Lung (tissue), 12 donors: ENCODE measurements around the gene UBE2I. TPM values are rescaled to one million over a fixed set of nuclear protein-coding genes. Genes with fewer than 3 reads are reported as not detected.

Experiments used
- ATAC-seq: fragments of 200-7000 bp; cut with Tn5 transposase; one replicate; pipeline ENCODE4 v1.9.1; 2020; ENCODE audit warnings: moderate number of reproducible peaks; ENCODE audit not compliant: insufficient read depth, low FRiP score
- DNase-seq, 3 donors: peaks; one replicate each; pipeline ENCODE4 v3.0.0-alpha.2; 2013 to 2017
- H3K27ac ChIP-seq, 2 donors: one replicate each; pipeline ENCODE4 v1.5.1; 2013; ENCODE audit warnings: mild to moderate bottlenecking in 2 of 2, moderate library complexity in 2 of 2, control low read depth in 1 of 2, inconsistent platforms in 1 of 2, low read depth in 1 of 2, low read length in 1 of 2
- H3K27me3 ChIP-seq, 3 donors: one replicate each; pipeline ENCODE4 v1.5.1; 2013; ENCODE audit warnings: low read length in 2 of 3; ENCODE audit not compliant: control insufficient read depth in 3 of 3, insufficient read depth in 3 of 3
- H3K36me3 ChIP-seq, 4 donors: one replicate each; pipeline ENCODE4 v1.5.1; 2013; ENCODE audit warnings: low read length in 4 of 4, mild to moderate bottlenecking in 1 of 4, moderate library complexity in 1 of 4; ENCODE audit not compliant: control insufficient read depth in 4 of 4, insufficient read depth in 4 of 4
- H3K4me1 ChIP-seq, 5 donors: one replicate each; pipeline ENCODE4 v1.5.1; 2013; ENCODE audit warnings: low read length in 5 of 5, mild to moderate bottlenecking in 2 of 5, moderate library complexity in 1 of 5; ENCODE audit not compliant: control insufficient read depth in 5 of 5, insufficient read depth in 5 of 5
- H3K4me3 ChIP-seq: one replicate; pipeline ENCODE4 v1.5.1; 2013; ENCODE audit warnings: mild to moderate bottlenecking, control low read depth, moderate library complexity
- H3K9ac ChIP-seq, 2 donors: one replicate each; pipeline ENCODE4 v1.5.1; 2013; ENCODE audit warnings: low read length in 2 of 2, control low read depth in 1 of 2; ENCODE audit not compliant: insufficient read depth in 1 of 2
- H3K9me3 ChIP-seq, 4 donors: one replicate each; pipeline ENCODE4 v1.5.1; 2013; ENCODE audit warnings: low read length in 3 of 4, mild to moderate bottlenecking in 1 of 4, moderate library complexity in 1 of 4; ENCODE audit not compliant: control insufficient read depth in 4 of 4, insufficient read depth in 3 of 4
- WGBS, 2 donors: extraction: QIAGEN DNeasy Blood & Tissue Kit; methylation state at CpG; one replicate each; pipeline ENCODE4 v1.1.7; 2013; 5-methylcytosine and 5-hydroxymethylcytosine counted together
- polyA plus RNA-seq, 2 donors: library from polyadenylated mRNA; stranded (reverse); fragments of 200-250 nt; gene quantifications; one replicate each; pipeline ENCODE4 v1.2.1, GENCODE V29; 2013
- total RNA-seq, 2 donors: library from RNA; depleted of rRNA in 1 of 2; stranded (reverse); fragments of >200 nt in 1 of 2; gene quantifications; one replicate each; pipeline ENCODE4 v1.2.1, GENCODE V29; 2014 to 2021
- TF ChIP-seq, protein P1 (sequence below): IDR thresholded peaks from 2 replicates; pipeline ENCODE4 v1.5.1; 2012; ENCODE audit warnings: mild to moderate bottlenecking; ENCODE audit errors: control extremely low read depth, extremely low read depth
- donor health status: control.
- donor health status: control.
- donor health status: Bipolar disorder and iron deficiency.
- donor health status: healthy.
- donor health status: DM: yes; HTN: yes; CAD: no.

The UBE2I gene
- total and polyA plus RNA-seq, 4 donors = 63.9 to 96.8 (median 81.5) TPM

DNA sequence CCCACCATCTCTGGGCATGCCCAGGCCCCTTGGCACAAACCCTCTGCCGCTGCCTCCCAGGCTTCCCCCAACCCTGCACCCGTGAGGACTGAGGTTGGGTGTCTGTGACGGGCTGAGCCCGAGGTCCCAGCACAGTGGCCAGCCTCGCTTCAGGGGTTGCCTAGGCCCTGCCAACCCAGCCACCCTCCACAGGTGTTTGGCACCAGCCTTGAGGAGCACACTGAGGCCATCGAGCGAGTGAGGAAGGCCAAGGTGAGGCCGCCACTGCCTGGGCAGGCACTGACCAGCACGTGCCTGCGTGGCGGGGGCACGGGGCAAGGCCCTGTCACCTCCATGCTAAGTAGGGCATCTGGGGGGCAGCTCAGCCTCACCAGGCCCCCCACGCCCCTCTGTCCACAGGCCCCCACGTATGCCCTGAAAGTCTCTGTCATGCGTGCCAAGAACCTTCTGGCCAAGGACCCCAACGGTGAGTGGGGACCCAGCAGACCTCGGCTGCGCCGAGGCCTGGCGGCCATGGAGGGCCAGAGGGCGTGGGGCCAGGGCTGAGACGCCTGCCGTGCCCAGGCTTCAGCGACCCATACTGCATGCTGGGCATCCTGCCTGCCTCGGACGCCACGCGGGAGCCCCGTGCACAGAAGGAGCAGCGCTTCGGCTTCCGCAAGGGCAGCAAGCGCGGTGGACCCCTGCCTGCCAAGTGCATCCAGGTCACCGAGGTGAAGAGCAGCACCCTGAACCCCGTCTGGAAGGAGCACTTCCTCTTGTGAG is 31.5 kb downstream of the UBE2I start:
- Histone ChIP-seq H3K27ac (no peak overlapping the region), H3K9me3 (no peaks in the 10 kb centered on the region), H3K4me3 (no peak overlapping the region), H3K9ac (no peak overlapping the region), H3K4me1 (peaks cover 0 to 11% (median 0%) of the 10 kb centered on the region in 5 donors), H3K27me3 (peaks cover 0 to 10% (median 0%) of the 10 kb centered on the region in 3 donors), H3K36me3 (no peaks in the 10 kb centered on the region)
- ATAC-seq = no peak
- TF ChIP-seq, protein P1, sequence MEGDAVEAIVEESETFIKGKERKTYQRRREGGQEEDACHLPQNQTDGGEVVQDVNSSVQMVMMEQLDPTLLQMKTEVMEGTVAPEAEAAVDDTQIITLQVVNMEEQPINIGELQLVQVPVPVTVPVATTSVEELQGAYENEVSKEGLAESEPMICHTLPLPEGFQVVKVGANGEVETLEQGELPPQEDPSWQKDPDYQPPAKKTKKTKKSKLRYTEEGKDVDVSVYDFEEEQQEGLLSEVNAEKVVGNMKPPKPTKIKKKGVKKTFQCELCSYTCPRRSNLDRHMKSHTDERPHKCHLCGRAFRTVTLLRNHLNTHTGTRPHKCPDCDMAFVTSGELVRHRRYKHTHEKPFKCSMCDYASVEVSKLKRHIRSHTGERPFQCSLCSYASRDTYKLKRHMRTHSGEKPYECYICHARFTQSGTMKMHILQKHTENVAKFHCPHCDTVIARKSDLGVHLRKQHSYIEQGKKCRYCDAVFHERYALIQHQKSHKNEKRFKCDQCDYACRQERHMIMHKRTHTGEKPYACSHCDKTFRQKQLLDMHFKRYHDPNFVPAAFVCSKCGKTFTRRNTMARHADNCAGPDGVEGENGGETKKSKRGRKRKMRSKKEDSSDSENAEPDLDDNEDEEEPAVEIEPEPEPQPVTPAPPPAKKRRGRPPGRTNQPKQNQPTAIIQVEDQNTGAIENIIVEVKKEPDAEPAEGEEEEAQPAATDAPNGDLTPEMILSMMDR = no peak
- DNase-seq = no peak
- WGBS, 2 donors = 87 to 89% methylated on average over 36 of the region's 36 CpGs

DNA sequence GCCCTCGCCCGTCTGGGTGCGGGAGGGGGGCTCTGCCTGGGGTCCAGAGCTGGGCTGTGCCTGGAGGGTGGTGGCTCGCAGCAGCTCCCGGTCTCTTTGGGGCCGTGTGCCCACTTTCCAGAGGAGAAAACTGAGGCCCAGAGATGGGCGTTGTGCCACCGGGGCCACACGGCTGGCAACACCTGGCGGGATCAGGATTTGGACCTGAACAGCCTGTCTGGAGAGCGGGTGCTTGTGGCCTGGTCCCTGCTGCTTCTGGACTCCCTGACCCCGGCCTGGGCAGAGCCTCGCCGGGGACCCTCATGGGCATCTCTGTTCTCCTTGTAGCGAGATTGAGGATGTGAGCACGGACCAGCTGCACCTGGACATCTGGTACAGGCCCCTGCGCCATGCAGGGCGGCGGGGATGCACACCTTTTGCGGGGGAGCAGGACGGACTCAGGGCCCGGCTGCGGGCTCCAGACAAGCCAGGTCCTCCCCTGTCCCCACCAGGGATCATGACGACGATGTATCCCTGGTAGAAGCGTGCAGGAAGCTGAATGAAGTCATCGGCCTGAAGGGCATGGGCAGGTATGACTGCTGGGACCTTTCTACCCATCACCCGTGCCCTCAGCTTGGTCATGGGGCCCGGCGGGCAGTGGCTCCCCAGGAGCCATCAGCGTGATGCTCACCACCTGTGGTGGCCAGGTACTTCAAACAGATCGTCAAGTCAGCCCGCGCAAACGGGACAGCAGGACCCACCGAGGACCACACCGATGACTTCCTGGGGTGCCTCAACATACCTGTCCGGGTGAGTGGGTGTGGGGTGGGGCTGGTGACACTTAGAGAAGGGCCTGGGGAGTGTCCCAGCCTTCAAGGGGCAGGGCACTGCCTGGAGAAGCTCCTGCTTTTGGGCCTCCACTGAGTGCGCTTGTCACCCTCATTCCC is 32.3 kb downstream of the UBE2I start:
- TF ChIP-seq, protein P1 = no peak
- Histone ChIP-seq H3K9ac (no peak overlapping the region), H3K27ac (no peak overlapping the region), H3K36me3 (no peaks in the 10 kb centered on the region), H3K27me3 (peaks cover 0 to 3% (median 0%) of the 10 kb centered on the region in 3 donors), H3K4me1 (peaks cover 0 to 11% (median 0%) of the 10 kb centered on the region in 5 donors), H3K9me3 (no peaks in the 10 kb centered on the region), H3K4me3 (no peak overlapping the region)
- no peak for ATAC-seq
- DNase-seq = no peak
- WGBS, 2 donors = 88 to 89% methylated on average over 39 of the region's 39 CpGs

DNA sequence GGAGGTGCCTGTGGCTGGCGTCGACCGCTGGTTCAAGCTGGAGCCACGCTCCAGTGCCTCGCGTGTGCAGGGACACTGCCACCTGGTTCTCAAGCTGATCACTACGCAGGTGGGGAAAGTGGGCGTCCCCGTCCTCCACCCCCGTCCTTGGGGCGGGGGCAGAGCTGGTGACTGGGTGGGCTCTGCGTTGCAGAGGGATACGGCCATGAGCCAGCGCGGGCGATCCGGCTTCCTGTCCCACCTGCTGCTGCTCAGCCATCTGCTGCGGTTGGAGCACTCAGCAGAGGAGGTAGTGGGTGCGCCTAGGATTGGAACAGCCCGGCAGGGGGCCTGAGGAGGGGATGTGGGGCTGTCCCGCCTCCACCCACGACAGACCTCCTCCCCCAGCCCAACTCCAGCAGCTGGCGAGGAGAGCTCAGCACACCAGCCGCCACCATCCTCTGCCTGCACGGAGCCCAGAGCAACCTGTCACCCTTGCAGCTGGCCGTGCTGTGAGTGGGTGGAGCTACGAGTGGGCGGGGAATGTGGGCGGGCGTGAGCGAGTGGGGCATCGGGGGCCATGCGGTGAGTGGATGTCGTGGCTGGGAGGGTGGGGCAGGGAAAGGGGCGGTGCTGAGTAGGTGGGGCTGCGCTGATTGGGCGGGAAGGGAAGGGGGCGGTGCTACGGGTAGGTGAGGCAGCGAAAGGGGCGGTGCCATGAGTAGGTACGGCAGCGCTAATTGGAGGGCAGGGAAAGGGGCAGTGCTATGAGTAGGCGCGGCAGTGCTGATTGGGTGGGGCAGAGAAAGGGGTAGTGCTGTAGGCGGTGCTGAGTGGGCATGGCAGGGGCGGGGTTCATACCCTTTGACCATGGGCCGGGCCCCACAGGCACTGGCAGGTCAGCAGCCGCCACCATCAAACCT is 33.3 kb downstream of the UBE2I start:
- WGBS, 2 donors = 2 to 6% methylated on average over 37 to 49 of the region's 49 CpGs
- Histone ChIP-seq H3K9ac (no peak overlapping the region), H3K36me3 (peaks cover 0 to 3% (median 0%) of the 10 kb centered on the region in 4 donors), H3K27me3 (peaks cover 0 to 2% (median 0%) of the 10 kb centered on the region in 3 donors), H3K4me3 (no peak overlapping the region), H3K9me3 (no peaks in the 10 kb centered on the region), H3K4me1 (peaks cover 0 to 11% (median 0%) of the 10 kb centered on the region in 5 donors), H3K27ac (no peak overlapping the region)
- DNase-seq (peak; percentile 81 to 93 (median 89)), ATAC-seq (peak; percentile 96)
- TF ChIP-seq, protein P1 = no peak
